ENCODE results near the gene NUP210.

GRCh38 chr3:13462125-13462629 is 42.1 kb upstream of the NUP210 start:
- no peak for TF ChIP-seq EZH2 (IDR thresholded peaks at IDR 0.05; ENCODE audit: borderline replicate concordance)
- TF ChIP-seq CTCF (IDR thresholded peaks at IDR 0.05; ENCODE audit: poor library complexity) = no peak
- no peak for TF ChIP-seq EZH2phosphoT487 (IDR thresholded peaks at IDR 0.05; ENCODE audit: low read depth, severe bottlenecking, unreplicated experiment)
